Lung (tissue), 12 donors: ENCODE results near the gene JSRP1. TPM values are rescaled to one million over a fixed set of nuclear protein-coding genes. Genes with fewer than 3 reads are reported as not detected.

Experiments
- ATAC-seq: fragments of 200-7000 bp; cut with Tn5 transposase; one replicate; pipeline ENCODE4 v1.9.1; 2020; ENCODE audit warnings: moderate number of reproducible peaks; ENCODE audit not compliant: insufficient read depth, low FRiP score
- DNase-seq, 3 donors: peaks; one replicate each; pipeline ENCODE4 v3.0.0-alpha.2; 2013 to 2017
- H3K27ac ChIP-seq, 2 donors: one replicate each; pipeline ENCODE4 v1.5.1; 2013; ENCODE audit warnings: mild to moderate bottlenecking in 2 of 2, moderate library complexity in 2 of 2, control low read depth in 1 of 2, inconsistent platforms in 1 of 2, low read depth in 1 of 2, low read length in 1 of 2
- H3K27me3 ChIP-seq, 3 donors: one replicate each; pipeline ENCODE4 v1.5.1; 2013; ENCODE audit warnings: low read length in 2 of 3; ENCODE audit not compliant: control insufficient read depth in 3 of 3, insufficient read depth in 3 of 3
- H3K36me3 ChIP-seq, 4 donors: one replicate each; pipeline ENCODE4 v1.5.1; 2013; ENCODE audit warnings: low read length in 4 of 4, mild to moderate bottlenecking in 1 of 4, moderate library complexity in 1 of 4; ENCODE audit not compliant: control insufficient read depth in 4 of 4, insufficient read depth in 4 of 4
- H3K4me1 ChIP-seq, 5 donors: one replicate each; pipeline ENCODE4 v1.5.1; 2013; ENCODE audit warnings: low read length in 5 of 5, mild to moderate bottlenecking in 2 of 5, moderate library complexity in 1 of 5; ENCODE audit not compliant: control insufficient read depth in 5 of 5, insufficient read depth in 5 of 5
- H3K4me3 ChIP-seq: one replicate; pipeline ENCODE4 v1.5.1; 2013; ENCODE audit warnings: mild to moderate bottlenecking, control low read depth, moderate library complexity
- H3K9ac ChIP-seq, 2 donors: one replicate each; pipeline ENCODE4 v1.5.1; 2013; ENCODE audit warnings: low read length in 2 of 2, control low read depth in 1 of 2; ENCODE audit not compliant: insufficient read depth in 1 of 2
- H3K9me3 ChIP-seq, 4 donors: one replicate each; pipeline ENCODE4 v1.5.1; 2013; ENCODE audit warnings: low read length in 3 of 4, mild to moderate bottlenecking in 1 of 4, moderate library complexity in 1 of 4; ENCODE audit not compliant: control insufficient read depth in 4 of 4, insufficient read depth in 3 of 4
- CTCF ChIP-seq: IDR thresholded peaks from 2 replicates; pipeline ENCODE4 v1.5.1; 2012; ENCODE audit warnings: mild to moderate bottlenecking; ENCODE audit errors: control extremely low read depth, extremely low read depth
- WGBS, 2 donors: extraction: QIAGEN DNeasy Blood & Tissue Kit; methylation state at CpG; one replicate each; pipeline ENCODE4 v1.1.7; 2013; 5-methylcytosine and 5-hydroxymethylcytosine counted together
- polyA plus RNA-seq, 2 donors: library from polyadenylated mRNA; stranded (reverse); fragments of 200-250 nt; gene quantifications; one replicate each; pipeline ENCODE4 v1.2.1, GENCODE V29; 2013
- total RNA-seq, 2 donors: library from RNA; depleted of rRNA in 1 of 2; stranded (reverse); fragments of >200 nt in 1 of 2; gene quantifications; one replicate each; pipeline ENCODE4 v1.2.1, GENCODE V29; 2014 to 2021
- donor health status: control.
- donor health status: control.
- donor health status: Bipolar disorder and iron deficiency.
- donor health status: healthy.
- donor health status: DM: yes; HTN: yes; CAD: no.

The JSRP1 gene
- total and polyA plus RNA-seq, 4 donors = 0.61 to 2.3 (median 0.88) TPM

GRCh38 chr19:2274185-2274711, 18.0 kb upstream of the JSRP1 start:
- H3K4me1 ChIP-seq = peaks cover 0 to 35% (median 14%) of the 10 kb centered on the region in 5 donors
- peak overlapping the region; percentile 24 to 92 for H3K27ac ChIP-seq
- WGBS, 2 donors = 87 to 88% methylated on average over 9 of the region's 9 CpGs
- no peaks in the 10 kb centered on the region for H3K27me3 ChIP-seq
- H3K4me3 ChIP-seq = no peak overlapping the region
- peaks cover 4 to 31% (median 11%) of the 10 kb centered on the region in 4 donors for H3K36me3 ChIP-seq
- ATAC-seq = no peak
- H3K9me3 ChIP-seq = no peaks in the 10 kb centered on the region
- no peak for TF ChIP-seq CTCF
- no peak for DNase-seq
- H3K9ac ChIP-seq = no peak overlapping the region

- Histone ChIP-seq H3K4me1 (peaks cover 0 to 35% (median 14%) of the 10 kb centered on the region in 5 donors), H3K27me3 (no peaks in the 10 kb centered on the region), H3K4me3 (no peak overlapping the region), H3K9me3 (no peaks in the 10 kb centered on the region), H3K36me3 (peaks cover 4 to 31% (median 11%) of the 10 kb centered on the region in 4 donors), H3K27ac (peak overlapping the region; percentile 76 to 92), H3K9ac (no peak overlapping the region)
- 14 to 15% methylated on average over 45 of the region's 45 CpGs for WGBS, 2 donors
- peak; percentile 70 to 82 (median 74) for DNase-seq
- TF ChIP-seq CTCF = peak; percentile 81
- ATAC-seq = peak; percentile 17
Measured at GRCh38 chr19:2273356-2274184, 17.4 kb upstream of the JSRP1 start.

GRCh38 chr19:2271234-2272103, 15.3 kb upstream of the JSRP1 start:
- H3K27ac ChIP-seq = peak overlapping the region; percentile 99
- peaks cover 4 to 28% (median 11%) of the 10 kb centered on the region in 4 donors for H3K36me3 ChIP-seq
- H3K9me3 ChIP-seq = no peaks in the 10 kb centered on the region
- DNase-seq (no peak), ATAC-seq (no peak)
- H3K4me1 ChIP-seq = peaks cover 0 to 35% (median 14%) of the 10 kb centered on the region in 5 donors
- TF ChIP-seq CTCF = no peak
- 28 to 29% methylated on average over 39 to 43 of the region's 43 CpGs for WGBS, 2 donors
- H3K9ac ChIP-seq = peak overlapping the region; percentile 37 to 38
- peak overlapping the region; percentile 81 for H3K4me3 ChIP-seq
- H3K27me3 ChIP-seq = no peaks in the 10 kb centered on the region
